Suprapubic skin (tissue), 4 donors: ENCODE results near the gene RNF222.

Experiments used
- EP300 ChIP-seq: sonication (generic); formaldehyde crosslinking; IDR thresholded peaks from one replicate; pipeline ENCODE4 v1.6.1; 2017; ENCODE audit warnings: antibody characterized with exemption
- POLR2A ChIP-seq, 2 donors: fragments of 450-650 bp; IDR thresholded peaks; one replicate each; pipeline ENCODE4 v1.6.1; 2017; ENCODE audit warnings: antibody characterized with exemption in 2 of 2, mild to moderate bottlenecking in 2 of 2, moderate library complexity in 2 of 2
- POLR2AphosphoS5 ChIP-seq, 3 donors: sonication (generic); formaldehyde crosslinking; IDR thresholded peaks; one replicate each; pipeline ENCODE4 v1.6.1; 2017; ENCODE audit warnings: antibody characterized with exemption in 3 of 3
- TF ChIP-seq, protein P1 (sequence below), 2 donors: fragments of 200-600 bp in 1 of 2; fragments of 450-650 bp in 1 of 2; sonication (generic) in 1 of 2; IDR thresholded peaks; one replicate each; pipeline ENCODE4 v1.5.1; 2016 to 2019; ENCODE audit warnings: antibody characterized with exemption in 2 of 2, mild to moderate bottlenecking in 1 of 2, moderate library complexity in 1 of 2

DNA sequence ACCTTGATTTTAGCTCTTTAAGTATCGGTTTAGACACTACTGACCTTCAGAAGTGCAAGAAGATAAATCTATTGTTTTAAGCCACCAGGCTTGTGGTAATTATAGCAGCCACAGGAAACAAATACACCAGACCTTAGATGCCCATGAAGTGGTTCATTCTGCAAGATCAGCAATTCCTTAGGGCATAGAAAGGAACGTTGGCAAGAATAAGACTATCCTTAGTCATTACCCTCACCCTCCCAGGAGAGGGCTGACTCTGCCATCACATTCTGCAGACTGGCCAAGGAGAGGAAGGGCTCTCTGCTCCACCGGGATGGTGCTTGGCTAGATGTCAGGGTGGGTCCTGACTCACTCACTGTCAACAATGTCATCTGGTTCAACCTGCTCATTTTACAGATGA, 23.9 kb upstream of the RNF222 start:
- TF ChIP-seq, protein P1, sequence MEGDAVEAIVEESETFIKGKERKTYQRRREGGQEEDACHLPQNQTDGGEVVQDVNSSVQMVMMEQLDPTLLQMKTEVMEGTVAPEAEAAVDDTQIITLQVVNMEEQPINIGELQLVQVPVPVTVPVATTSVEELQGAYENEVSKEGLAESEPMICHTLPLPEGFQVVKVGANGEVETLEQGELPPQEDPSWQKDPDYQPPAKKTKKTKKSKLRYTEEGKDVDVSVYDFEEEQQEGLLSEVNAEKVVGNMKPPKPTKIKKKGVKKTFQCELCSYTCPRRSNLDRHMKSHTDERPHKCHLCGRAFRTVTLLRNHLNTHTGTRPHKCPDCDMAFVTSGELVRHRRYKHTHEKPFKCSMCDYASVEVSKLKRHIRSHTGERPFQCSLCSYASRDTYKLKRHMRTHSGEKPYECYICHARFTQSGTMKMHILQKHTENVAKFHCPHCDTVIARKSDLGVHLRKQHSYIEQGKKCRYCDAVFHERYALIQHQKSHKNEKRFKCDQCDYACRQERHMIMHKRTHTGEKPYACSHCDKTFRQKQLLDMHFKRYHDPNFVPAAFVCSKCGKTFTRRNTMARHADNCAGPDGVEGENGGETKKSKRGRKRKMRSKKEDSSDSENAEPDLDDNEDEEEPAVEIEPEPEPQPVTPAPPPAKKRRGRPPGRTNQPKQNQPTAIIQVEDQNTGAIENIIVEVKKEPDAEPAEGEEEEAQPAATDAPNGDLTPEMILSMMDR (IDR thresholded peaks at IDR 0.05) = no peak
- TF ChIP-seq POLR2AphosphoS5 (IDR thresholded peaks at IDR 0.05) = no peak
- no peak for TF ChIP-seq POLR2A (IDR thresholded peaks at IDR 0.05)
- no peak for TF ChIP-seq EP300
